Peyer's patch (tissue), 4 donors: ENCODE measurements around the gene OBSCN. TPM values are rescaled to one million over a fixed set of nuclear protein-coding genes. Genes with fewer than 3 reads are reported as not detected.
A peak's percentile ranks its signal among the peaks of the same experiment; 100 is the strongest.

Experiments
- DNase-seq, 3 donors: peaks; one replicate each; pipeline ENCODE4 v3.0.0-alpha.2; 2017 to 2019
- H3K27ac ChIP-seq, 4 donors: fragments of 200-600 bp; sonication (generic); one replicate each; pipeline ENCODE4 v1.5.1; 2016 to 2019
- H3K27me3 ChIP-seq, 2 donors: fragments of 200-600 bp; sonication (generic); one replicate each; pipeline ENCODE4 v1.5.1; 2019
- H3K36me3 ChIP-seq, 3 donors: fragments of 200-600 bp; sonication (generic); one replicate each; pipeline ENCODE4 v1.5.1; 2016 to 2019
- H3K4me1 ChIP-seq, 4 donors: fragments of 200-600 bp; sonication (generic); one replicate each; pipeline ENCODE4 v1.5.1; 2016 to 2019
- H3K4me3 ChIP-seq, 4 donors: fragments of 200-600 bp; sonication (generic); 1 replicate in 3 of 4; 2 replicates in 1 of 4; pipeline ENCODE4 v1.5.1; 2016 to 2019; ENCODE audit warnings: mild to moderate bottlenecking in 1 of 4
- H3K9me3 ChIP-seq, 4 donors: fragments of 200-600 bp; sonication (generic); one replicate each; pipeline ENCODE4 v1.5.1; 2016 to 2019; ENCODE audit warnings: mild to moderate bottlenecking in 1 of 4
- CTCF ChIP-seq, 6 experiments: fragments of 450-650 bp in 4 of 6; fragments of 200-600 bp in 2 of 6; sonication (generic) in 1 of 6; IDR thresholded peaks; one replicate each; pipeline ENCODE4 v1.5.1; 2017 to 2019; ENCODE audit warnings: antibody characterized with exemption in 6 of 6, mild to moderate bottlenecking in 3 of 6, moderate library complexity in 1 of 6
- POLR2A ChIP-seq, 2 donors: fragments of 450-650 bp; IDR thresholded peaks; one replicate each; pipeline ENCODE4 v1.5.1; 2017; ENCODE audit warnings: antibody characterized with exemption in 2 of 2, mild to moderate bottlenecking in 2 of 2, moderate library complexity in 2 of 2
- total RNA-seq, 4 donors: library from RNA; depleted of rRNA; stranded (reverse); fragments of >200 nt; gene quantifications; one replicate each; pipeline ENCODE4 v1.1.0, GENCODE V29; 2016

Gene OBSCN
- total RNA-seq, 4 donors from 2014 or later, result 5.8 to 136 (median 34.4) TPM

- Histone ChIP-seq H3K9me3 (no peaks in the 10 kb centered on the region), H3K36me3 (no peaks in the 10 kb centered on the region), H3K4me3 (no peak overlapping the region), H3K27me3 (no peaks in the 10 kb centered on the region), H3K4me1 (no peaks in the 10 kb centered on the region), H3K27ac (no peak overlapping the region)
- TF ChIP-seq POLR2A (IDR thresholded peaks at IDR 0.05) (no peak), CTCF (IDR thresholded peaks at IDR 0.05) (no peak)
- DNase-seq, result peak in 1 of 3 donors; percentile 40
These were observed 130.1 kb downstream of the OBSCN start for GRCh38 chr1:228337711-228338520.

GRCh38 chr1:228338521-228339051, 130.7 kb downstream of the OBSCN start:
- H3K4me1 ChIP-seq, result no peaks in the 10 kb centered on the region
- H3K36me3 ChIP-seq, result no peaks in the 10 kb centered on the region
- peak in 1 of 3 donors; percentile 41 for DNase-seq
- H3K9me3 ChIP-seq, result no peaks in the 10 kb centered on the region
- no peaks in the 10 kb centered on the region for H3K27me3 ChIP-seq
- H3K27ac ChIP-seq, result no peak overlapping the region
- TF ChIP-seq POLR2A (IDR thresholded peaks at IDR 0.05) (no peak), CTCF (IDR thresholded peaks at IDR 0.05) (no peak)
- H3K4me3 ChIP-seq, result no peak overlapping the region

DNA sequence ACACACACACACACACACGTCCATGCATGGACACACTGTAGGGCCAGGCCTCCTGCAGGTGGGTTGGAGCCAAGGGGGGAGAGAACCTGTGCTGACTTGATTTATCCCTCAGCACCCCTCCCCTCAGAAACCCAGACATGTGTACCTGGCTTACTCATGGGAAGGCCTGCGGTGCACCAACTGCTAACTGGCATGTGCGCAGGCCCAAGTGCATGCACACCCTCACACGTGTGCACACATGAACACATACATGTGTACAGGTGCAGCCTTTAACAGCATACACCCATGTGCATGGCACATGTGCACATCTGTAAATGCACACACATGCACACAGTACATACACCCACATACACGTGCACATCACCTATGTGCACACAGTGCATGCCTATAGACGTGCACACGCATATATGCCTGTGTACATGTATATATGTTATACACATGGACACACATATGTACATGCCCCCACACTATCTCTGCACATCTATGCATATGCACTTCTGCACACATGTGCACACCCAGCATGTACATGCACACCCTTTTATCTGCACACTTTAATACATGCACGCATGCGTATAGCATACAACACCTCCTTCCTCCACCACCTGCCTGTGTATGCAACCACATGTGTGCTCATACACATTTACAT, 131.3 kb downstream of the OBSCN start:
- H3K27ac ChIP-seq, result no peak overlapping the region
- no peak overlapping the region for H3K4me3 ChIP-seq
- H3K9me3 ChIP-seq, result no peaks in the 10 kb centered on the region
- TF ChIP-seq POLR2A (IDR thresholded peaks at IDR 0.05), result no peak
- no peaks in the 10 kb centered on the region for H3K36me3 ChIP-seq
- no peaks in the 10 kb centered on the region for H3K27me3 ChIP-seq
- H3K4me1 ChIP-seq, result no peaks in the 10 kb centered on the region
- DNase-seq, result no peak

GRCh38 chr1:228339766-228340685, 132.2 kb downstream of the OBSCN start:
- Histone ChIP-seq H3K27ac (no peak overlapping the region), H3K4me1 (no peaks in the 10 kb centered on the region), H3K9me3 (peaks cover 0 to 6% (median 0%) of the 10 kb centered on the region in 4 donors), H3K27me3 (no peaks in the 10 kb centered on the region), H3K4me3 (no peak overlapping the region), H3K36me3 (no peaks in the 10 kb centered on the region)
- peak in 2 of 3 donors; percentile 39 to 42 for DNase-seq
- no peak for TF ChIP-seq CTCF (IDR thresholded peaks at IDR 0.05)
- TF ChIP-seq POLR2A (IDR thresholded peaks at IDR 0.05), result no peak

DNA sequence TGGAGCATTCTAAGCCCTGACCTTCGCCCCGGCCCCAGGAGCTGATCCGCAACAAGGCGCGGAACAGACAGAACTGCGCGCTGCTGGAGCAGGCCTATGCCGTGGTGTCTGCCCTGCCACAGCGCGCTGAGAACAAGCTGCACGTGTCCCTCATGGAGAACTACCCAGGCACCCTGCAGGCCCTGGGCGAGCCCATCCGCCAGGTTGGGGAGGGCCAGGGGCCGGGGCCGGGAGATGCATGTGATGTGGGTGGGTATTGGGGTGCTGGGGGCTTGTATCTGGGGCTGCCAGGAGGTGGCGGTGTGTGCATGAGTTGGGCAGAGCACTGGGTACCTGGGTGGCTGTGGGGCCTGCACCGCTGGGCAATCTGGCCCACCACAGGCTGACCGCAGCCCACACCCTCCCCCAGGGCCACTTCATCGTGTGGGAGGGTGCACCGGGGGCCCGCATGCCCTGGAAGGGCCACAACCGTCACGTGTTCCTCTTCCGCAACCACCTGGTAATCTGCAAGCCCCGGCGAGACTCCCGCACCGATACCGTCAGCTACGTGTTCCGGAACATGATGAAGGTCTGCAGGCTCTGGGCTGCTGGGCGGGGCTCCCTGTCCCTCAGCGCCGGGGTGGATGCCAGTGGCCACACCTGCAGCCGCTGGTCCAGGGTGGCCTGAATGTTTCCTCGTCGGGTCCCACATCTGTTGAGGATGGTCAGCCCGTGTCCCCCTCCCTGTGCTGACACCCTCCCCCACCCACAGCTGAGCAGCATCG, 133.0 kb downstream of the OBSCN start:
- Histone ChIP-seq H3K27me3 (no peaks in the 10 kb centered on the region), H3K9me3 (peaks cover 0 to 6% (median 0%) of the 10 kb centered on the region in 4 donors), H3K4me1 (no peaks in the 10 kb centered on the region), H3K27ac (no peak overlapping the region), H3K4me3 (no peak overlapping the region), H3K36me3 (no peaks in the 10 kb centered on the region)
- peak in 2 of 3 donors; percentile 44 to 51 for DNase-seq
- TF ChIP-seq POLR2A (IDR thresholded peaks at IDR 0.05) (no peak), CTCF (IDR thresholded peaks at IDR 0.05) (peak in 3 of 6 experiments; percentile 13 to 24 (median 23))
